Cerebellar nuclear complex (tissue), 1 donor: ENCODE data around the gene DENND4C.
"Not testable (repeated sequence)": the region's sequence is repeated elsewhere in the genome, so short reads cannot be mapped to it uniquely, and the experiment has no call there.

Experiments
- DNase-seq, 2 experiments: peaks; one replicate each; lab custom pipeline; 2025; lab: John Stamatoyannopoulos, UW

The DENND4C gene

GRCh38 chr9:19372567-19372966 lies 142.1 kb downstream of the DENND4C start:
- no peak for DNase-seq

DNA sequence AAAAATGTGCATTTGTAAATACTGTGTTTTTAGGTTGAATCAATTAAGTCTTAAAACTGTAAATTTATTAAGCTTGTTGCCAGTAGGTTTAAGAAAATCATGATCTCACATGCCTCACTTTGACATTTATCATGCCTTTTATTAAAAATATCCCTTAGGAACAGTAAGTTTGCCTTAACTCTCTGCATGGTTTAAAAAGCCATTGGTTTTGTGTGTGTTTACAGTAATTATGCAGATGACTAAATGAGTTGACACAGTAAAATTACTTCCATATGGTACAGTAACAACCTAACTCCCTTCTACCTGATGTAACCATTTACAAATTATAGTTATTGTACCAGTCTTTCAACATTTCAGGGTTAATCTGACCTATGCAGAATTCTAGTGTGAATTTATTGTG lies 143.0 kb downstream of the DENND4C start:
- DNase-seq = no peak

DNA sequence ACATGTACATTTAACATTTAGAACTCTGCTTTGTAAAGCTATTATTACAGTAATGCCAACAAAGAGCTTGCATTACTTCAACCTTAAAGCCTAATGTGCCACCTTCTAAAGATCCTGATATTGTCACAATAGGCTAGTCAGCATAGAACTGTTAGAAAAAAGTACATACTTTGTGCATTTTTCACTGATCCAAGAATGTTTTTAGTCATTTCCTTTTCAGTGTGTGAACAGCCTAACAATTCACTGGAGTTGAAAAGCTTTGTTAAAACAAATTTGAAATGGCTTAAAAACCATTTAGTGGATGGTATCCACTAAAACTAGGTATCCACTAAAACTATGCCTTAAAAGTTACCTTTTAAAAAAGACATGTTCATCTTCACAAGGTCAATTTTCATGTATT lies 145.0 kb downstream of the DENND4C start:
- no peak for DNase-seq

GRCh38 chr9:19376931-19377330 lies 146.4 kb downstream of the DENND4C start:
- DNase-seq = no peak

- no peak for DNase-seq
These were observed 147.7 kb downstream of the DENND4C start for GRCh38 chr9:19378164-19378563.

DNA sequence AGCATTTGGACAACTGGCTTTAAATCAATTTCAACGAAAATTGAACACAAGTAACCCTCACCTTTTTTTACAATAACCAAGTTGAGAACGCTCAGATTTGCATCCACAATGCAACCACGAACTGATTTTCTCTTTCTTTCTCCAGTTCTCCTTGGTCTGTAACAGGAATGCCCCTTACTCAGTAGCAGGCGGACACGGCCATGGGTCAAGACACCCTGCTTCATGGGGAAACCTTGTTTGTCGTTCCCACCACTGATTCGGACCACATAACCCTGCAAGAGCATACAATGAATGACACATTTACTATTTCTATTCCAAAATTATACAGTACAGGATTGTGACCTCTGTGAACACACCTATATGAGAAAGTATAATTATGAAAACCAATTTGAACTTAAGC lies 148.2 kb downstream of the DENND4C start:
- no peak for DNase-seq

- DNase-seq = no peak
These were observed 148.8 kb downstream of the DENND4C start for GRCh38 chr9:19379283-19379682.

DNA sequence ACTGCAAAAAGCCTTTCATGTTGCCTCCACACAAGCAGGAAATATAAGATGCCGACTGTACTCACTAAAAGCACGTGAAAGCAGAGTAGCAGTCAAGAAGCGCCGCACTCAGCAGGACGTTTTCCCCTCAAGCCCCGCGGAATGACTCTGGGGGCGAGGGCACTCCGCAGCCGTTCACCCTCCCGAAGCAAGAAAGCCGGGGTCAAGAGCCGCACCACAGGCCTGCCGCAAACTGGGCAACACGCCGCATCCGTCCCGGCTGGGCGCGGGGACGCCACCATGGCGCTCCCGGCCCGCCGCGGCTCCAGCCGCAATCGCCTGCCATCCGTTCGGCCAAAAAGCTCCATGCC lies 149.2 kb downstream of the DENND4C start:
- no peak for DNase-seq

DNA sequence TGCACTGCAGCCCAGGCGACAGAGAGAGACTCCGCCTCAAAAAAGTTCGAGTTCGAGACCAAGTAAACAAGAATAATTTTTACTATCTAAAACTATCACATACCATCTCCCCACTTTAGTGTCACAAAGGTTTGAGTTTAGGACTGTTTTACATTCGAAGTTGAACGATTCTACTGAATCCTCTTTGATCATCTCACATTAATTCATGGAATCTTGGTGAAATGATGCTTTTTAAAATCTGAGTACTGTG lies 150.3 kb downstream of the DENND4C start:
- DNase-seq = no peak

- DNase-seq = no peak
These were observed 151.2 kb downstream of the DENND4C start for GRCh38 chr9:19381656-19382055.

DNA sequence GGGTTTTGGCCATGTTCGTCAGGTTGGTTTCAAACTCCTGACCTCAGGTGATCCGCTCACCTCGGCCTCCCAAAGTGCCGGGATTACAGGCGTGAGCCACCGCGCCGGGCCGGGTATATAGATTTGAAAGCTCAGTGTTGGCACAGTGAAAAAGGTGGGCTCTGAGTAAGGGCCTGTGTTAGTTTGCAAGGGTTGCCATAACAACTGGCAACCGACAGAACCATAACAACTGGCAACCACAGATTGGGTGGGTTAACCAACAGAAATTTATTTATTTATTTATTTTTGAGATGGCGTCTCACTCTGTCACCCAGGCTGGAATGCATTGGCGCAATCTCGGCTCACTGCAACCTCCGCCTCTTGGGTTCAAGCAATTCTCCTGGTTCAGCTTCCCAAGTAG lies 154.7 kb downstream of the DENND4C start:
- not testable (repeated sequence) for DNase-seq

GRCh38 chr9:19385786-19386501 lies 155.5 kb downstream of the DENND4C start:
- no peak for DNase-seq

DNA sequence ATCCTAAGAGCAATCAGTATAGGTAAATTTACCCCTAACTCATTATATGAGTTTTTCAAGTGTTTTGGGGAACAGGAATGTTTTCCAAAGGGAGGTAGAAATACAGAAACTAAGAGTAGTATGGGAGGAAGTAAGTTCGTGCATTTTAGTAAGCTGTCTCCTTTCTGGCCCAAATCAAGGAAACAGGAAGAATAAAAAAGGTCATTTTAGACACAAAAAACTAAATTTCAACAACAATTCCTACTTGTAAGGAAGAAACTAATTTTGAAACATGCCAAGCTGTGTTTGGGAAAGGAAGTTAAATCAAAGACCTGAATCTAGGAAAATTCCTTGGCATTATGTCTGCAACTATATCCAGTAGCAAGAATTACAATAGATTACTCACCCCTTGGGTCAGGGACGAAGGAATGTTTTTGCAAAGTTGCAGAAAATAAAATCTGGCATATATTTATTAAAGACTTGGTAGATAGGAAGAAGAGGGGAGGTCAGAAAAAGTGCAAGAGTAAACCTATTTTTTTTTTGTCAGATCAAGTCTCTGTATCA lies 156.1 kb downstream of the DENND4C start:
- DNase-seq = no peak

DNA sequence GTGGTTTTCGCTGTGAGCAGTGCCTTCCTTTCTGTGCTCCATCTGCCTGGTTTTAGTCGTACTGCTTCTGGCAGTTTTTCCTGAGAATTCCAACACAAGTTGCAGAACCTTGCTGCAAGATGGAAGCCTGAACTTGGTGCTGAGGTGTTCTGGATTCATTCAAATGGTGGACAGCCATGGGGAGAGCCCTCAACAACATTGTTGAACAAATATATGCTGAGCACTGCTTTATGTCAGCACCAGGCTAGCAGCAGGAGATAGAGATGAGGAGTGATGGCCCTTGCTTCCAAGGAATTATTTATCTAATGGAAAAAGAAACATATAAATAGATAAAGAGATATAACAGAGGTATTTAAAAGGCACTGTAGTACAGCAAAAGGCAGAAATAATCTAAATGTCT lies 156.8 kb downstream of the DENND4C start:
- no peak for DNase-seq

DNA sequence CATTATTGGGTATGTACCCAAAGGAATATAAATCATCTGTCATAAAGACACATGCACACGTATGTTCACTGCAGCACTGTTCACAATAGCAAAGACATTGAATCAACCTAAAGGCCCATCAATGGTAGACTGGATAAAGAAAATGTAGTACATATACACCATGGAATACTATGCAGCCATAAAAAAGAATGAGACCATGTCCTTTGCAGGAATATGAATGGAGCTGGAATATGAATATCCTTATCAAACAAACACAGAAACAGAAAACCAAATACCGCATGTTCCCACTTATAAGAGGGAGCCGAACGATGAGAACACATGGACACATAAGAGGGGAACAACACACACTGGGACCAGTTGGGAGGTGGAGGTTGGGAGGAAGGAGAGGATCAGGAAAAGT lies 159.0 kb downstream of the DENND4C start:
- not testable (repeated sequence) for DNase-seq

GRCh38 chr9:19397845-19398244 lies 167.4 kb downstream of the DENND4C start:
- DNase-seq = no peak

GRCh38 chr9:19403231-19403630 lies 172.7 kb downstream of the DENND4C start:
- not testable (repeated sequence) for DNase-seq

- no peak for DNase-seq
These were observed 174.0 kb downstream of the DENND4C start for GRCh38 chr9:19404283-19405075.

- peak in 1 of 2 experiments; percentile 21 for DNase-seq
These were observed 175.3 kb downstream of the DENND4C start for GRCh38 chr9:19405771-19406170.

DNA sequence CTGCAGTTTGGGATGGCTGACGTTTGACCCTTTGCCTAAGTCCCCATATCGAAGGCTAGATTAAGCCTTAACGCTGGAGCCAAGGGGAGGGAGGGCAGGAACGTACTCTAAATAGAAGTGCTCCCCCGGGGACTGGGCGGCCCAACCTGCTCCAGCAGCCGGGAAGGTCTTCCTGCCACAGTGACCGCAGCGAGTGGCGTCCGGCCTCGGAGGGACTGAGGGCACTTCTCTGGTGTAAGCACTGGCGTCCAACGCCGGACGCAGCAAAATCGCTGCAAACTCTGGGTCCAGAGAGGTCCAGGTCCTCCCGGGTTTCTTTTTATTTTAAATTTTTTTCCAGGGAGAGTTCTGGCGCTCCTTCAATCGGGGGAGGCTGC lies 177.8 kb downstream of the DENND4C start:
- DNase-seq = no peak

DNA sequence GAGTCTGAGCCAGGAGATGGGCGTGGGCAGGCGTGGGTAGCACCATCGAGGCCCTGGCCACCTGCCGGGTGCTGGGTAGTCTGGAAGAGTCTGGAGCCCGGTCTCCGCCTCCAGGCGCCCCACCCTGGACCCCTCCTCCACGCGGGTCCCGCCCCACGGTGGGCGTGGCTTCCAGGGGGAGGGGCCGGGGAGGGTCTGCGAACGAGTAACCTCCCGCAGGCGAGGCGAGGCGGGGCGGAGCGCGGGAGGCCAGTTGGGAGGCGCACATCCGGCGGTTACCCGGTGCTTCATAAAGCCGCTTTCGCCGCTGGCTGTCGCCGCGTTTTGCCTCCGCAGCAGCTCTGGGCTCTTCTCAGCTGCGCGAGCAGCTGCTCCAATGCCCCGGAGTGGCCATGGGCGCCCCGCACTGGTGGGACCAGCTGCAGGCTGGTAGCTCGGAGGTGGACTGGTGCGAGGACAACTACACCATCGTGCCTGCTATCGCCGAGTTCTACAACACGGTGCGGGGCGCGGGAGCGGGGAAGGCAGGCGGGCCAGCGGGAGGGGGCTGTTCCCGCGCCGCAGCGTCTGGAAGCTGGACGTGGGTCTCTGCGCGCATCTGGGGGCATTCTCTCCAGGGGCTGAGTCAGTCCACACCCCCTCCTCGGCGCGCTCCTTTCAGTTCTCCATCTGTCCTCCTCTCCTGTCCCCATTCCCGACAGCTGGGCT lies 178.4 kb downstream of the DENND4C start, which contains the start of gene ACER2:
Gene ACER2, plus strand, starts transcription at position 317 of the 708 bp plus-strand sequence. Its CDS starts 76 bp downstream, at position 393.
- peak in 1 of 2 experiments; percentile 47 for DNase-seq

- no peak for DNase-seq
These were observed 179.1 kb downstream of the DENND4C start for GRCh38 chr9:19409401-19410194.
